GM18907 (cell line): Measurements from ENCODE around the gene CGREF1.

Source experiments
- ATAC-seq: cut with Tn5 transposase; IDR thresholded peaks from one replicate; pipeline ENCODE4 v1.9.1; 2021; ENCODE audit warnings: mild to moderate bottlenecking, moderate library complexity; ENCODE audit not compliant: unreplicated experiment

The CGREF1 gene, protein sequence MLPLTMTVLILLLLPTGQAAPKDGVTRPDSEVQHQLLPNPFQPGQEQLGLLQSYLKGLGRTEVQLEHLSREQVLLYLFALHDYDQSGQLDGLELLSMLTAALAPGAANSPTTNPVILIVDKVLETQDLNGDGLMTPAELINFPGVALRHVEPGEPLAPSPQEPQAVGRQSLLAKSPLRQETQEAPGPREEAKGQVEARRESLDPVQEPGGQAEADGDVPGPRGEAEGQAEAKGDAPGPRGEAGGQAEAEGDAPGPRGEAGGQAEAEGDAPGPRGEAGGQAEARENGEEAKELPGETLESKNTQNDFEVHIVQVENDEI

DNA sequence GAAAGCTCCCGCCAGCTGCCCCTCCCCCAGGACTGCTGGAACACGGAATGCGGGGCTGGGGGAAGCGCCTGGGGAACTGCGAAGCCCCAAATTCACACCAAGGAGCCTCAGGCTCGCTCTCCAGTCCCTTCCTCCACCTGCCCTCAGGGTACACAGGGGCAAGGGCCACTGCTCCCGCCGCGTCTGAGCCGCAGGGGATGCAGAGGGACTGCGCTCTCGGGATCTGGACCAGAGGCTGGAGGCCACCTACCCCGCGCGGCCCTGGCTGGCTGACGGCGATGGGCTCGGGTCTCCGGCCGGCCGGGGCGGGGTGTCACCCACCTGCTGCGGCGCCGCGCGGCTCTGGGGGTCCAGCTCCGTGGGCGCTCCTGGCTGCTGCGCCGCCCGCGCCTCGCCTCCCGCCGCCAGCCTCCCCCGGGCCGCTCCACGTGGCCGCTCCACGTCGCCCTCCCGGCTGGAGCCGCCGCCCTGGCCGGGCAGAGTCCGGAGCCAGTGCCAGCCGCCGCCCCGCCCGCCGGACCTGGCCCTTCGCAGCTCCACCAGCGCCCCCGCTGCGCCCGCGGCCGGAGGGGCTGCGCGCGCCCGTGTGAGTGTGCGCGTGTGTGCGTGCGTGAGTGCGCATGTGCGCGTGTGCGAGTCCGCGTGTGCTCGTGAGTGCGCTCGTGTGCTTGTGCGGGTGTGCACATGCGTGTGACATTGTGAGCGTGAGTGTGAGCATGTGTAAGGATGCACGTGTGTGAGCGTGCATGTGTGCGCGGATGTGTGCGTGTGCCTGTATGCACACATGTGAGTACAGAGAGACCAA, at the start of gene CGREF1:
TSS of gene CGREF1 (minus strand) at position 604 of the 805 bp plus-strand sequence. CDS start 14,762 bp downstream, outside the sequence.
- no peak for ATAC-seq

DNA sequence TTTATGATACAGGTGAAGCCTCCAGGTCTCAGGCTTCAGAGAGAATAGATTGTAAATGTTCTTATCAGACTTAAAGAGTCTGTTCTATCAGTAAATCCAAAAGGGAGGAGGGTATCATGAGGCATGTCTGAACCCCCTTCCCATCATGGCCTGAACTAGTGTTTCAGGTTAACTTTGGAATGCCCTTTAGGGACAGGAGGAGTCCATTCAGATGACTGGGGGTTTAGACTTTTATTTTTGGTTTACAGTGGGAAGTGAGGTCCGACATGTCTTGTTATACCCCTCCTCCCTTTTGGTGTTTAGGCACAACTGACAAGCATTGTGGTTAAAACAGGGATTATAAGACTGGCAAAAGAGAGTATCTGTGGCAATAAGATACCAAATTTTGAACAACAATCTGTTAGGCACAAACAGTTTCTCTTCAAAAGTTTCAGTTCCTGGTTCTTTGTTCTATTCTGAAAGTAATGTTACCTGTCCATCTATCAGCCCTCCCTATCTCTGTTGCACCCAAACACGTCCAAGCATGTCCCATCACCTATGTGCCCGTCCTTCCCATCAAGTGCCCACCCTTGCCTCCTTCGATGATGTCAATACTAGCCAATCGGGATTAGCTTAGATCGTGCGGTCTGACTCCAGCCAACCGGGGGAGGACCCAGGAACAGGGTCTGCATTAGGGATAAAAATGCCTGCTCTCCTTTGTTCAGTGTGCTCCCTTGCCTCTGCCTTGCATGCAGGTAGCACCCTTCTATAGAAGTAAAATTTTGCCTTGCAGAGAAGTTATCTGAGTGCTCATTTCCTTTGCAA, 46.2 kb upstream of the CGREF1 start:
- no peak for ATAC-seq

DNA sequence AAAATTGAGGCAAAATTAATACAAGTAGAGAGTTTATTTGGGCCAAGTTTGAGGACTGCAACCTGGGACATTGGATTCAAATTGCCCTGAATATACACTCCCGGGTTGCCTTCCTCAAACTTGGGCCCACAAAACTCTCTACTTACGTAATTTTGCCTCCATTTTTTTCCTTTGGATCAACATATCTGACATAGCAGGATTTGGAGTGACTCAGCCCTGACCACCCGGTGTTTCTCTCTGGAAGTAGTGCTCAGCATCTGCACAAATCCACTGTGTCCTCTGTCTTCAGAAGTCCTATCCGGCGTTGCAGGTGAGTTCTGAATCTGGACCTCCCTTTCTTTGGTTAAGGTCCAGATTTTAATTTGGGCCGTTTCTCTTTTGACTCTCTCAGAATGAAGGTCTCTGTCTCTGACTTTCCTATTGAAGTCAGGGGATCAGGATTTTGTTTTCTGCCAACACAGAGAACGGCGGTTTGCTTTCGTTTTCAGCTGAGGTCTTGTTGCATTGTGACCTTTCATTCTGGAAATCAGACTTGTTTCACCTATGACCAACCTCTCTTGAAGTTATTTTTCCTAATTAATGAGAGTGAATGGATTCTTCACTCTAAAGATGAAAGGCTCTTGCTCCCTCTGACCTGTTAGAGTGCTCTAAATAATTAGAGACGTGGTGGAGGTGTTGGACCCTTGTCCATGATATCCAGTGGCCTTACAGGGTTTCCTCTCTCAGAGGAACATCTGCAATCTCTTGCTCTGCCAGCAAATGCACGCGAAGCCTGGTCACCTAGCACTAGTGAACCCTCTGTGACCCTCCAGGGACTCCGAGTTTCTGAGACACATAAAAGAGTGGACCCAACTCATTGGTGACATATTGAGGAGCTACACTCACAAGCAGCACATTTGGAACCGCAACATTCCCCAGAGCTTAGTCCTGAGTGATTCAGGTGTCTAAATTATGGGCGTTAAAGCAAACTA, 43.5 kb upstream of the CGREF1 start:
- no peak for ATAC-seq

DNA sequence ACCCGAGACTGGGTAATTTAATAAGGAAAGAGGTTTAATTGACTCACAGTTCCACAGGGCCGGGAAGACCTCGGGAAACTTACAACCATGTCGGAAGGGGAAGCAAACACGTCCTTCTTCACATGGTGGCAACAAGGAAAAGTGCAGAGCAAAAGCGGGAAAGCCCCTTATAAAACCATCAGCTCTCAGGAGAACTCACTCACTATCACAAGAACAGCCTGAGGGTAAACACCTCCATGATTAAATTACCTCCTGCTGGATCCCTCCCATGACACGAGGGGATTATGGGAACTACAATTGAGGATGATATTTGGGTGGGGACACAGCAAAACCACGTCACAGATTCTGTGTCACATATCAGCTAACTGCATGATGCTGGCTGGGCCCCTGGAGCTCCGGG, 41.3 kb upstream of the CGREF1 start:
- ATAC-seq, result no peak

DNA sequence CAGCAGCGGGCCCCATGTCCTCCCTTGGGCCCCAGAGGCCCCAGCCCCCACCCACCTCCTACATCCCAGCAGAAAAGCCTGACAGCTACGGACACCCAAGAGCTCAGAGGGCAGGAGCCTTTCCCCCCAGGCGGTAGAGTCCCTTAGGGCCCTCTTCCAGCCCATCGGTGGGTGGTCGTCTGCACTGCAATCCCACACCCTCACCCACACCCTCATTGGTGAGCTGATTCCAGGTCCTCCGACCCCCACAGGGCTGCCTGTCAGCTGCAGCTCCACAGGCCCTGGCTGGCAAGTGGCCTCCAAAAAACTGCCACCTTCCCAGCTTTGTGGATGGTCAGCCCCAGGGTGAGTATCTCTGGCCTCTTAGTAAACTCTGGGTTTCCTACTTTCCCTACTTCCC, 40.3 kb upstream of the CGREF1 start:
- ATAC-seq, result no peak

DNA sequence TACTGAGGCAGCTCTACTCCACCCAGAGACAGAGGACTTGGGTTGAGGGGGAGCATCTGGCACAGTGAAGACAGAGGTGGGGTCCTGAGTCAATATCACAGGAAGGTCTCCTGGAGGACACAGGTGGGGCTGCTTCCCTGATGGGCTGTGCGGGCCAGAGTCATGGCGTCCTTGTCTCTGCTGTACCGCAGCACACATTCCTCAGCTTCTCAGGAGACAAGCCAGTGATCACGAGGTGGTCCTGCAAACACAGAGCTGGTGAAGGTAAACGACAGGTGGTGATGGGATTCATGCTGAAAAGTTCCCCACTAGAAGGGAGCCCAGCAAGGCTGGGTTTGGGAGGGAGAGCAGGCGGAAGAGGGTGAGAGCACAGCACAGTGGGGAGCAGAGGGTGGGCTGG, 39.5 kb upstream of the CGREF1 start:
- ATAC-seq, result no peak

DNA sequence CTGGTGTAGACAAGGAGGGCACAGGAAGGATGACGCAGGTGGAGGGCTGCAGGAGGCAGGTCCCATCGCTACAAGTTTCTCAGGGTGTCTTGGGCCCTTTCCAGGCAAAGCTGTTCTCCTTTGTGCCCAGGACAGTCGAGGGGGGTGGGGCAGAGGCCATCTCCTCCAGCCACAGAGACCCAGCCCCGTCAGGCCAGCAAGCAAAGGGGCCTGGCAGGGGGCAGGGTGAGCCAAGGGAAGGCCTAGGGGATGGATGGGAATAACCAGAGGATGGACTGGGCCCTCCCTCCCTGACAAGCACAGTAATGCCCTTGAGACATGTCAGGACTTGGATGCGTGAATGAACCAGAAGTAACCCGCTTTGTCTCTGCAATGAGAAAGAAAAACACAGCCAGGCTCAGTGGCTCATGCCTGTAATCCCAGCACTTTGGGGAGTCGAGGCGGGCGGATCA, 36.2 kb upstream of the CGREF1 start:
- ATAC-seq, result no peak

DNA sequence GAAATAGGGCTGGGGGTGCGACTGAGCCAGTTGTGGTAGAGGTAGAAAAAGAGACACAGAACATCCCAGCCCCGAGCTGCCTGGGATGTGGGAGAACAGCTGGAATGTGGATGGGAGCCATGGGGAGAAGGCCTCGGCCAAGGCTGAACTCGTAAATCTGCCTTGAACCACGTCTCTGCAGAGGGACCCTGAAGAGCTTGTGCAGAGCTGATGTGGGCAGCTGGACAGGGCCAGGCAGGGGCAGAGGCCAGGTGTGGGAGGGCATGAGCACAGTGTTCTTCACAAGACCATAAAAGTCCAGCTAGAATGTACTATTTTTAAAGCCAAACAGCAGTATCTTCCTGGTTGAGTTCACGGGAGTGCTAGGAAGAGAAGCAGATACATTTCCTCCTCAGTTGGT, 35.6 kb upstream of the CGREF1 start:
- no peak for ATAC-seq

DNA sequence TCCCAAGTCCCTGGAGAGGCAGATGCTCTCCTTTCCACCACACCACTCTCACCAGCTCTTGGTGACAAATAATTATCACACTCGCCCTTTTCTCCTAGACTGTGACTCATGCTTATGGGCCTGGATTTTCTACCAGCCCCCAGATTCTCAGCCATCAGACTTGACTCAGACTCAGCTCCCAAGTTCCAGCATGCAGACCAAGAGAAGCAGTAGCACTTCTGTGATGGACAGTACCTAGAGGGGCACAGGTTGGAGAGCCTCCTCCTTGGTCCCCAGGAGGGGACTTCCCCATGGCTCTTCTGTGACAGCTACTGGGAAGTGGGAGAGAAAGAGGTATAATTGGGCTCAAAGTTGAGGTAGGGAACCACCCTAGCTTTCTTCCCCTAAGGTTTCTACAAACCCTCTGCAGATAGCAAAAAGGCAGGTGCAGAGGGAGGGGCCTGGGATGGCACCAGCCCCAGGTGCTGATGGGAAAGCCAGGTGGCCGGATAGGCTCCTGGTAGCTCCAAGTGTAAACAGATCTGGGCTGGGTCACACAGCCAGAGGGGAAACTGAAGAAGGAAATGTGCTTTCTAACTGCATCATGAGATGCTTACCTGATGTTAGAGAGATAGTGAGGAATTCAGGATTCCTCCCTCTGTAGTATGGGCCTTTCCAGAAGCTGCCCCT, 34.0 kb upstream of the CGREF1 start:
- ATAC-seq, result no peak

DNA sequence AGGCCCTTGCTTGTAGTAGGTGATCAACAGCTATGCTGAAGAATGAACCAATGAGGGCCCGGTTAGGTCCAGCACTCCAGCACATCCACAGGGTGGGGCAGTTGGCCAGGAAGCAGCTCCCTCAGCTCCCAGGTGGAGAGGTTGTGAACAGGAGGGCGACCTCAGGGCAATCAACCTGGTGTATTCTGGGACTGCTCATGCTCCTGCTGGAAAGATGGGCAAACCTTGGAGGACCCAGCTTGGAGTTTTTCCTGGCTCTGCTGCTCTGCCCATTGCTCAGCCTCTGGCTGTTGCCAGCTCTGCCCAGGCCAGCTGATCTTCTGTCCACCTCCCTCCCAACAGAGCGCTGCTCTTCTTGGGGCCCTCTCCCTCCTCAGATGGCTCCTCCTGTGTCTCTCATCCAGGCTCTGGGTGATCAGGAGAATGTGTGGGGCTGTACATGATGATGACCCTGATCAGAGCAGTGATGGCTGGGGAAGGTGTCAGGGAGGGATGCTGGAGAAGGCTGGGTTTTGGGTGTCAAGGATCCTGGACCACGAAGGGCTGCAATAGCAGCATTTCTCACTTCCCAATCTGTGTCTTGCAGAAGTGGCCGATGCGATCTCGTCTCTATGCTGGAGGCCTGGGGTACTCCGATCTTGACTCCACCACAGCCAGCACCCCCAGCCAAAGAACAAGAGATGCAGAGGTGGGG, 33.3 kb upstream of the CGREF1 start:
- ATAC-seq, result no peak

DNA sequence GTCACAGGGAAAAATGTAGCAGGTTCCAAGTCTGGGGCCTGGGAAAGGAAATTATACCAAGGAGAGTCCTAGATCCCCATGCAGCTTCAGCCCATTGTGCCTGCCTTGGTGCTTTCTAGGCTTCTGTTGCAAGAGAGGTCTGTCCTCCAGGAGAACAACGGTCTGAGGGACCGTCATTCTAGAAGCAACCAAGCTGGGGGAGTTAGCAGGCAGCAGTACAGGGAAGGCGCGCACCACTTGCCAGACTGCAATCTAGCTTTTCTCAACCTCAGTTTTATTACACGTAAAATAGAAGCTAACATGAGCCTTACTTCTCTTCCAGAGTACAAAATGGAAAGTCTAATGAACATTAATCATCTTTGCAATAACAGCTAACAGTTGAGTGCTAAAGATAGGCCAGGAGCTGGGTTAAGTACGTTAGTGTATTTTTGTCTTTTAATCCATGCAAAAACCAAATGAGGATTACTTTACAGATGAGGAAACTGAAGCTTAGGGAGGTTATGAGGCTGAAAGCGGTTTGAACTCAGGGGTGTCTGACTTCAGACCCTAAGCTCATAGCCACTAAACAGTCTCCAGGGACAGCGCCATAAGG, 31.8 kb upstream of the CGREF1 start:
- ATAC-seq, result no peak

DNA sequence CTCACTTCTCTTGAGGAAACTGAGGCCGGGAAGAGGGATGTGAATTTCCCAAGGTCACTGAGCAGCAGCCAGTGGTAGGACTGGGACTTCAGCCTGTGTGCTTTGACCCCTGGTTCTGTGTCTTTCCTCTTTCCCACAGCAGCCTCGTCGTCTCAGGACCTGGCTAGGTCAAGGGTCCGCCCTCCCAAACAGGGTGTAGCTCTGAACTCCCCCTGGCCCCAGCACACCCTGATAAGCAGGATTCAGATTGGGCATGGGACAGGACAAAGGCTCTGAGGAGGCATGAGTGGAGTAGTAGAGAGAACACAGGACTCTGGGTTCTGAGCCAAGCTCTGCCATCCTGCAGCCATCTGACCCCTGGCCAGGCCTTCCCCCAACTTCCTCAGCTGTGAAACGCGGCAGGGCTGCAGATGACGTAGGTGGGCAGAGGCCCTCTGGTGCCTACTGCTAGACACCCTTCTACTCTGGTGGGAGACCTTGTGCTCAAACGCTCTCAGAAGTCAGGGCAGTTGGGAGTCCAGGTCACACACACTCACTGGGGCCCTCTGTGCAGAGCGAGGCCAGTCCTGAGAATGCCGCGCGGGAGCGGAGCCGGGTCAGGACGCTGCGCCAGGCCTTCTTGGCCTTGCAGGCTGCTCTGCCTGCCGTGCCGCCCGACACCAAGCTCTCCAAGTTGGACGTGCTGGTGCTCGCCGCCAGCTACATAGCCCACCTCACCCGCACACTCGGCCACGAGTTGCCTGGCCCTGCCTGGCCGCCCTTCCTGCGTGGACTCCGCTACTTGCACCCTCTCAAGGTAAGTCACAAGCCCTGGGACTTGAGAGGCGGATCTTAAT, 30.9 kb upstream of the CGREF1 start:
- no peak for ATAC-seq

DNA sequence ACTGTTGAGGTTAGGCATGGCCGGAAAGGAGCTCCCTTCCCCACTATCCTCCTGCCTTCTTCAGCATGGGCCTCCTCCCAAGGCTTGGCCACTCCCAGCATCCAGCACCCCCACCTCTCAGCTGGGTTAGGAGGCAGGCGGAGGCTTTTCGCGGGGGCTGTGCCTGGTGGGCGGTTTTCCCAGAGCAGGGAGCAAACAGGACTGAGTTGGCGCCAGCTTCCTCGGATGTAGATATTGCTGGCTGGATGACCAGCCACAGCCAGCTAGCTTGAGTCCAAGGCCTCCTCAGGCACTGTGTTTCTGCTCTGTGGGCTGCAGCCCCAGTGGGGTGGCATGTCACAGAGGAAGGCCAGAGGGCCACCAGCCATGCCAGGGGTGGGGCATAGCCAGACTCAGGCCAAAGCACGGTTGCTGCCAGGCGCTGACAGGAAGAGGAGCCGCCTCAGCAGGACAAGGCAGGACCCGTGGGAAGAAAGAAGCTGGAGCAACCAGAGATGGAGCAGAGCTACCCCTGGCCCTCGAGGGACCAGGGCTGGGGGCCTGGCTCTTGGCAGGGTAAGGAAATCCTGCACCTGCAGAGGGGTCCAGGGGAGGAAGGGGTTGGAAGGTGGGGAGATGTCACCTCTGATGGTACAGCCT, 30.0 kb upstream of the CGREF1 start, which contains the start of gene TCF23:
TSS of gene TCF23 (plus strand) at position 204 of the 639 bp plus-strand sequence. CDS start at position 334, 130 bp downstream.
- ATAC-seq, result no peak

DNA sequence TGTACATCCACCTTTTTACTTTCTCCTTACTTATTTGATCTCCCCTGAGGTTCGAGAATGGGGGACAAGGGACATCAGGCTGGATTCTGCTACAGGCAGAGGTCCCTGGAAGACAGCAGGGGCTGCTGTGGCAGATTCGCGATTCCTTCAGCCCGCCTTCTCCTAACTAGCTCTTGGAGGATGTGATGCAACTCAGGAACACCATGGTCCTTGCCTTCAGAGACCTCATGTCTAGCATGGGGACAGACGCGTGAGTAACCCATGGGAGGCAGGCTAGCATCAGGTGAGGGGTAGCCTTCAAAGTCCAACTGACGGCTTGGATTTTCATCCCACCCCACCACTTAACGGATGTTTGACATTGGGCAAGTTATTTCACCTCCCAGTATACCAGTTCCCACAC, 29.0 kb upstream of the CGREF1 start:
- no peak for ATAC-seq

DNA sequence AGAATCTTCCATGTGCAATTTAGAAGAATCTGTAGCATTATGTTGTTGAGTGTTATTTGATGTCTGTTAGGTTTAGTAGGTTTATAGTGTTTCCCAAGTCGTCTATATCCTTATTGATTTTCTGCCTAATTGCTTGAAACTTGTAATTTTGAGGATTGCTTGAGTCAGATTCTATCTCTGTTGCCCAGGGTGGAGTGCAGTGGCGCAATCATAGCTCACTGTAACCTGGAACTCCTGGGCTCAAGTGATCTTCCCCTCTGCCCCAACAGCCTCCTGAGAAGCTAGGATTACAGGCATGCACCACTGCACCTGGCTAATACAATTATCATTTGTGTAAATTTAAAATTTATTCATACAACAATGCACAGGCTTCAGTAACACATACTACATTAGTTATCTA, 26.8 kb upstream of the CGREF1 start:
- ATAC-seq, result no peak

DNA sequence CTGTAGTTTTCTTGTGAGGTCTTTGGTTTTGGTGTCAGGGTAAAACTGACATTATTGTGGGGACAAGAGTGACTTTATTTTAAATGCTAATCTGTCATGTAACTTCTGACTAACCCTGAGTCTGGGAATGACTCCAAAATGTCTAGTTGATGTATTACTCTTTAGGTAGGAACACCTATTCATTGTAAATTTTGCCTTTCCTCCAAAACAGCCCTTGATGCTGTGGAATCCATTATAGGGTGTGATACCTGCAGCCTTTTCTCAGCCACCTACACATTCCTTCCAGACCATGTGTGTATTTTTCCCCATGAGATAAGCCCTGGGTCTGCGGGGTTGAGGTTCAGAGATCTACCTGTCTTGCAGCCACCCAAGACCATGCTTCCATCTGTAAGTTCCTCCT, 24.4 kb upstream of the CGREF1 start:
- no peak for ATAC-seq

DNA sequence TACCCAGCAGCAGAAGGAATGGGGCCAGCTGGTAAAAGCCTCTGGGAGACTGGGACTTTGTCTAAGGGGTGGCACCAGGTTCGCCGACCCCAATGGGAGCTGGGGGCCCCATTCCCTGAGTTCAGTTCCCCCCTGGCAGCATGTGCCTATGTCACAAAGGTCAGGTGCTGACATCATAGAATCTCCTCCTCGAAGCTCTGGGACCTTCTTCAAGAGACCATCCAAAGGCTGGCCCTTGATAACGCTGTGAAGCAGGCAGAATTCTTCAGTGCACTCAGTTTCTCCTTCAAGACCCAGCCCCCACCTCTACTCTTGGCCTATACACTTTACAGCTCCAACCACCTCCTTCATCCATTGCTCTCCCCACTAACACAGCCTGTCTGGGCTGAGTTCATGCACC, 20.4 kb upstream of the CGREF1 start, which contains the start of gene PRR30:
TSS of gene PRR30 (minus strand) at position 101 of the 400 bp plus-strand sequence. CDS start 1,081 bp downstream, outside the sequence.
- no peak for ATAC-seq
